Karpas-422 (cell line): ENCODE results near the gene LMX1A. TPM values are rescaled to one million over a fixed set of nuclear protein-coding genes. Genes with fewer than 3 reads are reported as not detected.

Experiments used
- DNase-seq: peaks from one replicate; pipeline ENCODE4 v3.0.0-alpha.2; 2015
- H2AFZ ChIP-seq: fragments of 200-600 bp; sonication (generic); 2 replicates; pipeline ENCODE4 v1.6.1; 2014; ENCODE audit warnings: antibody characterized with exemption, low read length, mixed read lengths
- H3K27ac ChIP-seq: fragments of 200-600 bp; sonication (generic); 2 replicates; pipeline ENCODE4 v1.5.1; 2014; ENCODE audit warnings: mild to moderate bottlenecking, low read length, moderate library complexity
- H3K27me3 ChIP-seq: fragments of 200-600 bp; sonication (generic); 2 replicates; pipeline ENCODE4 v1.6.1; 2014; ENCODE audit warnings: low read length, mixed read lengths
- H3K36me3 ChIP-seq: fragments of 200-600 bp; sonication (generic); 2 replicates; pipeline ENCODE4 v1.6.1; 2014; ENCODE audit warnings: low read length, mixed read lengths; ENCODE audit not compliant: insufficient read depth
- H3K4me1 ChIP-seq: fragments of 200-600 bp; sonication (generic); 2 replicates; pipeline ENCODE4 v1.6.1; 2014; ENCODE audit warnings: mild to moderate bottlenecking, low read length, mixed read lengths
- H3K4me2 ChIP-seq: fragments of 200-600 bp; sonication (generic); 2 replicates; pipeline ENCODE4 v1.6.1; 2014; ENCODE audit warnings: low read length, low read depth, mild to moderate bottlenecking; ENCODE audit not compliant: poor library complexity, severe bottlenecking
- H3K4me3 ChIP-seq: fragments of 200-600 bp; sonication (generic); 2 replicates; pipeline ENCODE4 v1.5.1; 2014; ENCODE audit warnings: mild to moderate bottlenecking, antibody characterized with exemption, low read length, mixed read lengths
- H3K79me2 ChIP-seq: fragments of 200-600 bp; sonication (generic); 2 replicates; pipeline ENCODE4 v1.6.1; 2014; ENCODE audit warnings: mild to moderate bottlenecking, low read length, mixed read lengths
- H3K9ac ChIP-seq: fragments of 200-600 bp; sonication (generic); 2 replicates; pipeline ENCODE4 v1.6.0; 2014; ENCODE audit warnings: low read length
- H3K9me2 ChIP-seq: fragments of 200-600 bp; sonication (generic), shearing (Covaris generic); replicated peaks from 2 replicates; pipeline ENCODE4 v1.6.0; 2014; ENCODE audit warnings: mild to moderate bottlenecking, low read length, moderate library complexity; ENCODE audit not compliant: insufficient read depth
- H3K9me3 ChIP-seq: fragments of 300-700, 200-600 bp; sonication (generic); 2 replicates; pipeline ENCODE4 v1.6.1; 2014; ENCODE audit warnings: low read length, mixed read lengths
- H4K20me1 ChIP-seq: fragments of 200-600 bp; sonication (generic); 2 replicates; pipeline ENCODE4 v1.6.1; 2014; ENCODE audit warnings: mild to moderate bottlenecking, antibody characterized with exemption, low read length, low read depth; ENCODE audit not compliant: insufficient read depth
- total RNA-seq: library from RNA; depleted of rRNA; stranded (reverse); fragments of >200 nt; shearing (Covaris generic); gene quantifications from 2 replicates; pipeline ENCODE4 v1.2.3, GENCODE V29; 2014; ENCODE audit warnings: low replicate concordance

The LMX1A gene
- total RNA-seq, 1 experiment from 2014 or later, result not detected

DNA sequence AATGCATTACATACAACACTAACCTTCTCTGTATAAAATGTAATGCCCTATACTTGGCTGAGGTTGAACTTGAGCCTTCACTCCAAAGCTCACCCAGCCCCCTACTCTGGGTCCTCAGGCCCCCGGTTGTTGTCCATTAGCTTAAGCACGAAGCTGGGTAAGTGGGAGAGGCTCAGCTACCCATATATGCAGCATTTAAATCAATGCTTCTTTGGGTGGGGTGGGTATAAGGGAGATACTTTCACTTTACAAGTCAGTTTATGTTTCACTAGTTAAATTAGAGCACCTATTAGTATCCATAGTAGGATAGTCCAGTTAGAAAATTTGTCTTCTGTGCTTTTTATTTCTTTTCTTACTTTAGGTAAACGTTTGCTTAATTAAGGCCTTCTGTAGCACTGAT is 151.4 kb downstream of the LMX1A start:
- Histone ChIP-seq H2AFZ (no peak overlapping the region), H3K36me3 (no peaks in the 10 kb centered on the region), H3K27ac (no peak overlapping the region), H3K9me3 (no peaks in the 10 kb centered on the region), H3K79me2 (no peaks in the 10 kb centered on the region), H4K20me1 (no peaks in the 10 kb centered on the region), H3K27me3 (no peaks in the 10 kb centered on the region), H3K4me2 (no peak overlapping the region), H3K4me1 (no peaks in the 10 kb centered on the region), H3K9ac (no peak overlapping the region), H3K9me2 (no peaks in the 10 kb centered on the region), H3K4me3 (no peak overlapping the region)
- DNase-seq, result no peak

DNA sequence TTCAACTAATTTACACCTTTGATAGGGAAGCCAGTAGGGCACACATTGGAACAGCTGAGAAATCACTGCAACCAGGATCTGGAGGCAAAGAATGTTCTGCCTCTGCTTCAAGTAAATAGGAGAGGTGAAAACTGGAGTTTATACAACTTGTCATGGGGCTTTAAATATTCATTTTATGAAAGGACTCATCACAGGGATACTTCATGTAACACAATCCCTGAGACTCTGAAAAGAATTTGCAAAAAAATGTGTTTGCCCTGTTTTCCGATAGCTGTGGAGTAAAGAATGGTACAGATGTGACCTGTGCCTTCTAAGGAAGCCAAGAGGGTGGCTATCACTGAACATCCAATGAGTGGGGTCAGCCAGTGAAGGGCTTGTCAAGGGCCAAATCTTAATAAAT is 152.0 kb downstream of the LMX1A start:
- H3K27ac ChIP-seq, result no peak overlapping the region
- H3K4me2 ChIP-seq, result no peak overlapping the region
- no peak overlapping the region for H3K4me3 ChIP-seq
- no peaks in the 10 kb centered on the region for H3K79me2 ChIP-seq
- DNase-seq, result no peak
- H3K36me3 ChIP-seq, result no peaks in the 10 kb centered on the region
- no peak overlapping the region for H3K9ac ChIP-seq
- no peaks in the 10 kb centered on the region for H3K9me3 ChIP-seq
- H2AFZ ChIP-seq, result no peak overlapping the region
- H3K9me2 ChIP-seq, result no peaks in the 10 kb centered on the region
- no peaks in the 10 kb centered on the region for H3K4me1 ChIP-seq
- H3K27me3 ChIP-seq, result no peaks in the 10 kb centered on the region
- H4K20me1 ChIP-seq, result no peaks in the 10 kb centered on the region

DNA sequence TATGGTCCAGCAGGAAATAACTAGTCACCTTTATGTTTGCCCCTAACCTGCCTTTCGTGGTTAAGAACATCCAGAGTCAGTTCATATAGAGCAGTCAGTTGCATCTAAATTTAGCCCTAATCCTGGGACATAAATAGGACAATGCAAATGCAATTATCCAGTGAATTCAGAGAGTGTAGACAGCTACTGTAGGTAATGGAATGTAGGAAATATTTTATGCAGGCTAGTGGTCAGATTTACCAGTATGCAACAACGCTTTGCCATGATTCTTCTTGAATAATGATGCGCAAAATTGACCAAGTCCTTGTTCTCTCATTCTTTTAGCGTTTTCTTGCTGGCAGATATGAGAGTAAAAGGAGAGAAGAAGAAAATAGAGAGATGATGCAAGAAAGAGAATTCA is 165.4 kb downstream of the LMX1A start:
- H3K9ac ChIP-seq, result no peak overlapping the region
- H2AFZ ChIP-seq, result no peak overlapping the region
- no peak overlapping the region for H3K27ac ChIP-seq
- no peaks in the 10 kb centered on the region for H3K27me3 ChIP-seq
- no peaks in the 10 kb centered on the region for H4K20me1 ChIP-seq
- no peak overlapping the region for H3K4me3 ChIP-seq
- no peaks in the 10 kb centered on the region for H3K36me3 ChIP-seq
- no peaks in the 10 kb centered on the region for H3K9me3 ChIP-seq
- H3K79me2 ChIP-seq, result no peaks in the 10 kb centered on the region
- no peaks in the 10 kb centered on the region for H3K4me1 ChIP-seq
- no peak overlapping the region for H3K4me2 ChIP-seq
- no peak for DNase-seq
- no peaks in the 10 kb centered on the region for H3K9me2 ChIP-seq

DNA sequence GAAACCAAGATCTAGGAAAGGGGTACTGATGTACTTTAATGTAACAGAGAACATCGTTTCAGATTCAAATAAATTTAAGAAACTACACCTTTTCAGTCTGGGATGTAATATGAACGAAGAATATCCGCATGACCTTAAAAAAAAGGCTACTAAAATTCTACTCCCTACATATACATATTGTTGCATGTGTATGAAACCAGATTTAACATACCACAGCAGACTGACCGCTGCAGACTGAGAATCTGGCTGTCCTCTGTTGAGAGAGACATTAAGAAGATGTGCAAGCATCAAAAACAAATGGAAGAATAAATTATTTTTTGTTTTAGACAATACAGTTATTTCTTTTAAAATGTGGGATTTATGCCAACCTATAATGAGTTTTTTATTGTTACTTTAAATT is 166.6 kb downstream of the LMX1A start:
- H3K27ac ChIP-seq, result no peak overlapping the region
- no peak overlapping the region for H3K9ac ChIP-seq
- H3K9me3 ChIP-seq, result no peaks in the 10 kb centered on the region
- no peaks in the 10 kb centered on the region for H3K4me1 ChIP-seq
- no peak for DNase-seq
- no peak overlapping the region for H2AFZ ChIP-seq
- H3K79me2 ChIP-seq, result no peaks in the 10 kb centered on the region
- H3K4me3 ChIP-seq, result no peak overlapping the region
- no peak overlapping the region for H3K4me2 ChIP-seq
- H4K20me1 ChIP-seq, result no peaks in the 10 kb centered on the region
- no peaks in the 10 kb centered on the region for H3K9me2 ChIP-seq
- no peaks in the 10 kb centered on the region for H3K36me3 ChIP-seq
- H3K27me3 ChIP-seq, result no peaks in the 10 kb centered on the region

DNA sequence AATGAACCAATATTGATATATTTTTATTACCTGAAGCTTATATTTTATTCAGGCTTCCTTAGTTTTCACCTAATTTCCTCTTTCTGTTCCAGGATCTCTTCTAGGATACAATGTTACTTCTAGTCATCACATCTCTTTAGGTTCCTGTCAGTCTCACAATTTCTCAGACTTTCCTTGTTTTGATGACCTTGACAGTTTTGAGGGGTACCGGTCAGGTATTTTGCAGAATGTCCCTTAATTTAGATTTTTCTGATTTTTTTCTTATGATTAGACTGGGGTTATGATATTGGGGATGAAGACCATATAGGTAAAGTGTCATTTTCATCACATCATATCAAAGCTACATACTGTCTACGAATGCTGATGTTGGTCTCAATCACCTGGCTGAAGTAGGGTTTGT is 167.5 kb downstream of the LMX1A start:
- no peaks in the 10 kb centered on the region for H3K9me3 ChIP-seq
- no peaks in the 10 kb centered on the region for H3K4me1 ChIP-seq
- no peak overlapping the region for H2AFZ ChIP-seq
- H4K20me1 ChIP-seq, result no peaks in the 10 kb centered on the region
- no peaks in the 10 kb centered on the region for H3K9me2 ChIP-seq
- no peaks in the 10 kb centered on the region for H3K79me2 ChIP-seq
- H3K27ac ChIP-seq, result no peak overlapping the region
- H3K4me2 ChIP-seq, result no peak overlapping the region
- no peak for DNase-seq
- no peaks in the 10 kb centered on the region for H3K36me3 ChIP-seq
- H3K27me3 ChIP-seq, result no peaks in the 10 kb centered on the region
- H3K9ac ChIP-seq, result no peak overlapping the region
- no peak overlapping the region for H3K4me3 ChIP-seq

DNA sequence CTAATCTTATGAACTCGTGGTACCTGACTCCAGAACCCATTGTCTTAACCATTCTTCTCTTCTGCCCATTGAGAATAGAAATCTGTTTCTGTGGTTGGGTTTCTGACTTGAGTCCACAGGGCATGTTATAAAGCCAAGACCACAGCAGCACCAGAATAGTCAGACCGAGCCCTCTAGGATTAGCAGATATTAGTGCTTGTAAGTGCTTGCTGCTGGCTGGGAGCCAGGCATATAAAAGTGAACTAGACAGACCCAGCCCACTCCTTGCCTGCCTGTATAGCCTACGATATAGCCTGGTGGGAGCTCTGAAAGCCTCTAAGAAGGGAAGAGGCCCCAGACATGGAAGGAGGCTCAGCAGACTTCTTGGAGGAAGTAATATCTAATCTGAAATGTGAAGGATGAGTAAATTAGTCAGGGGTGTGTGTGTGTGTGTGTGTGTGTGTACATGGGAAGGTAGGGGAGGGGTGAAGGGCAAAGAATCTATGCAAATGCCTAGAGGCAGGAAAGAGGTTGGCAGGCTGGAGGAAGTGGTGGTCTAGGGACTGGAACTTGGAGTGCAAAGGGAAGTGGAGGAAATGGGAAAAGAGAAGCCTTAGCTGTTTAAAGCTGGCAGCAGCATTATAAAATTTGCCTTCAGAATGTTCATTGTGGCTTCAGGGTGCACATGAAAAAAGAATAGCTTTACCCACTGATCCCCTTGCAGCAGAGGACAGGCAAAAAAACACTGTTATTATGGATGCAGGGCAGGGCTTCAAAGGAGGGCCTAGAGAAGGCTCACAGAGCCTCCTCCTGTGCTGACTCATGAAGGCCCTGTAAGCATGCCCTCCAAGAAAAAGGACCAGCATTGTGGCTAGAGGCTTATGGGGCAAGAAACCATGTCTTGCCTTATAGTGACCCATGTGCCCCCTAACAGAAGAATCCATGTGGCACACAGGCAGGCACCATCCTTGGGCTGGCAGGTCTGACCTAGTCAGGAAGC is 169.2 kb downstream of the LMX1A start:
- Histone ChIP-seq H3K9ac (no peak overlapping the region), H3K9me2 (no peaks in the 10 kb centered on the region), H3K79me2 (no peaks in the 10 kb centered on the region), H3K9me3 (no peaks in the 10 kb centered on the region), H3K4me3 (no peak overlapping the region), H3K36me3 (no peaks in the 10 kb centered on the region), H3K27ac (no peak overlapping the region), H2AFZ (no peak overlapping the region), H4K20me1 (no peaks in the 10 kb centered on the region), H3K27me3 (no peaks in the 10 kb centered on the region), H3K4me2 (no peak overlapping the region), H3K4me1 (no peaks in the 10 kb centered on the region)
- DNase-seq, result no peak

DNA sequence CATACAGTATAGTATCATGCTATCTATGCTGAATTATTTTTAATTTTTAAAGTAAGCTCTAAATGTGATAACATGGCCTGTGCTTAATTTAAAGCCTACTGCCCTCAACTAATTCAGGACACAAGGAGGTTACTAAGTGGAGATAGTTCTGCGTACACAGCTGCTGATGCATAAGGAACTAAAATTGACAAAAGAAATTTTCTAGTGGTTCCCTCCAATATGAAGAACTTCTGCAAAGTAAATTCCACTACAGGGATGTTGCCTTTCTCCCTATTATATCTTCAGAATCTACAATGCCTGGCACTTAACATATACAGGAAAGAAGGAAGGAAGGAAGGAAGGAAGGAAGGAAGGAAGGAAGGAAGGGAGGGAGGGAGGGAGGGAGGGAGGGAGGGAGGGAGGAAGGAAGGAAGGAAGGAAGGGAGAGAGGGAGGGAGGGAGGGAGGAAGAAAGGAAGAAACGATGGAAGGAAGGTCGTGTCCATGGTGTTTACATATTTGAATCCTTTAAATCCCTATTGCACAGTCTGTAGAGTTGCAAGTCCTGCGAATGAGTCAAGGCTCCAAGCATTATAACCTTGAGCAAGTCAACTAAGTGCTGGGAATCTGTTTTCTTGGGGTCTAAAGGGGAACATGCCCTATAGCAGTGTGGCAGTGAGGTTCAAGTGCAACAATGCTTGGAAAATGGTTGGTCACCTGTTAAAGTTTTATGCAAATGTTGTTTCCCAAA is 171.2 kb downstream of the LMX1A start:
- H3K4me1 ChIP-seq, result no peaks in the 10 kb centered on the region
- no peak overlapping the region for H3K4me2 ChIP-seq
- H2AFZ ChIP-seq, result no peak overlapping the region
- H3K9me3 ChIP-seq, result no peaks in the 10 kb centered on the region
- H3K9ac ChIP-seq, result no peak overlapping the region
- no peak overlapping the region for H3K27ac ChIP-seq
- no peak for DNase-seq
- H3K36me3 ChIP-seq, result no peaks in the 10 kb centered on the region
- H3K9me2 ChIP-seq, result no peaks in the 10 kb centered on the region
- no peaks in the 10 kb centered on the region for H3K79me2 ChIP-seq
- H4K20me1 ChIP-seq, result no peaks in the 10 kb centered on the region
- no peaks in the 10 kb centered on the region for H3K27me3 ChIP-seq
- H3K4me3 ChIP-seq, result no peak overlapping the region

DNA sequence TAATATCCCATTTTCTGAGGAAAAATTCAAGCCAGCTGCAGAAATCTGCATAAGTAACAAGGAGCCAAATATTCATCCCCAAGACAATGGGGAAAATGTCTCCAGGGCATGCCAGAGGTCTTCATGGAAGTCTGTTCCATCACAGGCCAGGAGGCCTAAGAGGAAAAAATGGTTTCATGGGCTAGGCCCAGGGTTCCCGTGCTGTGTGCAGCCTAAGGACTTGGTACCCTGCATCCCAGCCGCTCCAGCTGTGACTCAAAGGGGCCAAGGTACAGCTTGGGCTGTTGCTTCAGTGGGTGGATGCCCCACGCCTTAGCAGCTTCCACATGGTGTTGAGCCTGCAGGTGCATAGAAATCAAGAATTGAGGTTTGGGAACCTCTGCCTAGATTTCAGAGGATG is 173.5 kb downstream of the LMX1A start:
- no peaks in the 10 kb centered on the region for H3K27me3 ChIP-seq
- H3K4me1 ChIP-seq, result no peaks in the 10 kb centered on the region
- no peaks in the 10 kb centered on the region for H3K79me2 ChIP-seq
- no peak overlapping the region for H3K4me2 ChIP-seq
- H3K36me3 ChIP-seq, result no peaks in the 10 kb centered on the region
- H3K4me3 ChIP-seq, result no peak overlapping the region
- H2AFZ ChIP-seq, result no peak overlapping the region
- DNase-seq, result no peak
- H3K9me2 ChIP-seq, result no peaks in the 10 kb centered on the region
- no peak overlapping the region for H3K27ac ChIP-seq
- H3K9ac ChIP-seq, result no peak overlapping the region
- no peaks in the 10 kb centered on the region for H3K9me3 ChIP-seq
- no peaks in the 10 kb centered on the region for H4K20me1 ChIP-seq
